ENCODE results near the gene KCNAB2.

DNA sequence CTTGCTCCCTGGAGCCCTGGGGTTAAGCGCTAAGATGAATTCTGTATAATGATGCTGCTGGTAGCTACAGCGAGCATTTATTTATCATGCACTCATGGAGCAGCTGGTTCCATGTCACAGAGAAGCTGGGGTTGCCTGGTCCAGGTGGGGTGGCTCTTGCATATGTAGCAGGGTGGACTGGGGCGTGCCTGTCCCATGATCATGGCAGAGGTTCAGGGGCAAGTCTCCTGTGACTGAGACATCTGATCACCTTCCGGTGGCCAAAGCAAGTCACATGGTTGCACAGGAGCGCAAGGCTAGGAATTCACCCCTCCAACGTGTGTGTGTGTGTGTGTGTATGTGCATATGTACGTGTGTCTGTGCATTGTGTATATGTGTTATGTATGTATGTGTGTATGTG, 15.6 kb upstream of the KCNAB2 start:
- TF ChIP-seq, protein P1, sequence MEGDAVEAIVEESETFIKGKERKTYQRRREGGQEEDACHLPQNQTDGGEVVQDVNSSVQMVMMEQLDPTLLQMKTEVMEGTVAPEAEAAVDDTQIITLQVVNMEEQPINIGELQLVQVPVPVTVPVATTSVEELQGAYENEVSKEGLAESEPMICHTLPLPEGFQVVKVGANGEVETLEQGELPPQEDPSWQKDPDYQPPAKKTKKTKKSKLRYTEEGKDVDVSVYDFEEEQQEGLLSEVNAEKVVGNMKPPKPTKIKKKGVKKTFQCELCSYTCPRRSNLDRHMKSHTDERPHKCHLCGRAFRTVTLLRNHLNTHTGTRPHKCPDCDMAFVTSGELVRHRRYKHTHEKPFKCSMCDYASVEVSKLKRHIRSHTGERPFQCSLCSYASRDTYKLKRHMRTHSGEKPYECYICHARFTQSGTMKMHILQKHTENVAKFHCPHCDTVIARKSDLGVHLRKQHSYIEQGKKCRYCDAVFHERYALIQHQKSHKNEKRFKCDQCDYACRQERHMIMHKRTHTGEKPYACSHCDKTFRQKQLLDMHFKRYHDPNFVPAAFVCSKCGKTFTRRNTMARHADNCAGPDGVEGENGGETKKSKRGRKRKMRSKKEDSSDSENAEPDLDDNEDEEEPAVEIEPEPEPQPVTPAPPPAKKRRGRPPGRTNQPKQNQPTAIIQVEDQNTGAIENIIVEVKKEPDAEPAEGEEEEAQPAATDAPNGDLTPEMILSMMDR (IDR thresholded peaks at IDR 0.05; ENCODE audit: low read length): no peak
- TF ChIP-seq EZH2phosphoT487 (IDR thresholded peaks at IDR 0.05; ENCODE audit: low read length): no peak
- TF ChIP-seq EZH2 (optimal IDR thresholded peaks at IDR 0.05; ENCODE audit: low read depth, low read length): no peak

Data from MM.1S (cell line).